Liver (tissue), 3 donors: ENCODE data around the gene ADM5.

Experiments used
- ATF3 ChIP-seq: IDR thresholded peaks from 2 replicates; pipeline ENCODE4 v1.6.1; 2016; ENCODE audit warnings: antibody characterized with exemption
- CTCF ChIP-seq: fragments of 150-350 bp; IDR thresholded peaks from 2 replicates; pipeline ENCODE4 v1.5.1; 2017; ENCODE audit warnings: improper control_type of control experiment, low read depth, low read length; ENCODE audit not compliant: missing input control
- EGR1 ChIP-seq, 2 donors: IDR thresholded peaks; 2 replicates each; pipeline ENCODE4 v1.6.1; 2016 to 2018; ENCODE audit warnings: antibody characterized with exemption in 2 of 2, low read depth in 2 of 2
- FOXA2 ChIP-seq: IDR thresholded peaks from 2 replicates; pipeline ENCODE4 v1.6.1; 2016; ENCODE audit warnings: antibody characterized with exemption
- GABPA ChIP-seq, 2 donors: IDR thresholded peaks in 1 of 2; conservative IDR thresholded peaks in 1 of 2; 2 replicates each; pipeline ENCODE4 v1.6.1; 2016; ENCODE audit warnings: antibody characterized with exemption in 2 of 2, mild to moderate bottlenecking in 1 of 2, moderate library complexity in 1 of 2
- JUND ChIP-seq, 2 donors: IDR thresholded peaks; 2 replicates each; pipeline ENCODE4 v1.6.1; 2016; ENCODE audit warnings: antibody characterized with exemption in 2 of 2
- MAX ChIP-seq: IDR thresholded peaks from 2 replicates; pipeline ENCODE4 v1.6.1; 2016; ENCODE audit warnings: antibody characterized with exemption
- RAD21 ChIP-seq, 2 donors: IDR thresholded peaks; 2 replicates each; pipeline ENCODE4 v1.6.1; 2016; ENCODE audit warnings: antibody characterized with exemption in 2 of 2, mild to moderate bottlenecking in 2 of 2
- REST ChIP-seq: IDR thresholded peaks from 2 replicates; pipeline ENCODE4 v1.6.1; 2016; ENCODE audit warnings: antibody characterized with exemption, mild to moderate bottlenecking
- RXRA ChIP-seq, 2 donors: IDR thresholded peaks; 2 replicates each; pipeline ENCODE4 v1.6.1; 2017 to 2018; ENCODE audit warnings: antibody characterized with exemption in 2 of 2, mild to moderate bottlenecking in 1 of 2
- SP1 ChIP-seq: IDR thresholded peaks from 2 replicates; pipeline ENCODE4 v1.6.1; 2018; ENCODE audit warnings: antibody characterized with exemption, mild to moderate bottlenecking
- TAF1 ChIP-seq: conservative IDR thresholded peaks from 2 replicates; pipeline ENCODE4 v1.6.1; 2016; ENCODE audit warnings: antibody characterized with exemption, mild to moderate bottlenecking
- YY1 ChIP-seq: IDR thresholded peaks from 2 replicates; pipeline ENCODE4 v1.6.1; 2016; ENCODE audit warnings: antibody characterized with exemption, mild to moderate bottlenecking
- ZBTB33 ChIP-seq: IDR thresholded peaks from 2 replicates; pipeline ENCODE4 v1.6.1; 2016; ENCODE audit warnings: antibody characterized with exemption
- donor health status: healthy.
- donor health status: healthy.

GRCh38 chr19:49656456-49657109 lies 32.8 kb upstream of the ADM5 start:
- TF ChIP-seq CTCF: no peak
- no peak for TF ChIP-seq TAF1
- no peak for TF ChIP-seq REST
- TF ChIP-seq MAX: no peak
- TF ChIP-seq SP1: no peak
- TF ChIP-seq EGR1 (IDR thresholded peaks at IDR 0.05; ENCODE audit: low read depth in 2 of 2): no peak
- no peak for TF ChIP-seq ATF3
- no peak for TF ChIP-seq YY1
- TF ChIP-seq RAD21 (IDR thresholded peaks at IDR 0.05): no peak
- no peak for TF ChIP-seq ZBTB33
- no peak for TF ChIP-seq GABPA (IDR thresholded peaks at IDR 0.05 in 1 of 2, conservative IDR thresholded peaks at IDR 0.05 in 1 of 2)
- no peak for TF ChIP-seq JUND (IDR thresholded peaks at IDR 0.05)
- no peak for TF ChIP-seq FOXA2
- TF ChIP-seq RXRA (IDR thresholded peaks at IDR 0.05): no peak
